Nephron (organoid): ENCODE data around the gene STEAP2.

Experiments used
- H3K27ac Mint-ChIP-seq, 3 experiments: 2 replicates each; pipeline ENCODE4 v1.8.0; 2020; ENCODE audit warnings: mixed read lengths in 3 of 3, mild to moderate bottlenecking in 2 of 3, moderate library complexity in 1 of 3
- H3K27me3 Mint-ChIP-seq: 2 replicates; pipeline ENCODE4 v1.8.0; 2021; ENCODE audit warnings: low read depth, mild to moderate bottlenecking, moderate library complexity, mixed read lengths
- H3K36me3 Mint-ChIP-seq: 2 replicates; pipeline ENCODE4 v1.8.0; 2020; ENCODE audit warnings: low read depth, mixed read lengths
- H3K4me1 Mint-ChIP-seq: 2 replicates; pipeline ENCODE4 v1.8.0; 2020; ENCODE audit warnings: mixed read lengths
- H3K4me3 Mint-ChIP-seq, 3 experiments: 2 replicates each; pipeline ENCODE4 v1.8.0; 2020; ENCODE audit warnings: mild to moderate bottlenecking in 3 of 3, mixed read lengths in 3 of 3, moderate library complexity in 2 of 3
- H3K9me3 Mint-ChIP-seq: 2 replicates; pipeline ENCODE4 v1.8.0; 2020; ENCODE audit warnings: mixed read lengths
- CTCF ChIP-seq, 3 experiments: fragments of 200-600 bp; sonication (generic); IDR thresholded peaks; one replicate each; pipeline ENCODE4 v1.5.0; 2021; ENCODE audit warnings: antibody characterized with exemption in 3 of 3; ENCODE audit not compliant: unreplicated experiment in 3 of 3

STEAP2 gene

GRCh38 chr7:90270431-90271178, 59.1 kb downstream of the STEAP2 start:
- no peaks in the 10 kb centered on the region for H3K36me3 Mint-ChIP-seq
- no peak for TF ChIP-seq CTCF (IDR thresholded peaks at IDR 0.05; ENCODE audit: unreplicated experiment in 3 of 3)
- H3K4me3 Mint-ChIP-seq: no peak overlapping the region
- H3K9me3 Mint-ChIP-seq: no peaks in the 10 kb centered on the region
- H3K27ac Mint-ChIP-seq: no peak overlapping the region
- no peaks in the 10 kb centered on the region for H3K4me1 Mint-ChIP-seq
- H3K27me3 Mint-ChIP-seq: no peaks in the 10 kb centered on the region

- Mint-ChIP-seq H3K27ac (no peak overlapping the region), H3K4me1 (no peaks in the 10 kb centered on the region), H3K4me3 (no peak overlapping the region), H3K27me3 (no peaks in the 10 kb centered on the region), H3K9me3 (no peaks in the 10 kb centered on the region), H3K36me3 (no peaks in the 10 kb centered on the region)
- no peak for TF ChIP-seq CTCF (IDR thresholded peaks at IDR 0.05; ENCODE audit: unreplicated experiment in 3 of 3)
Observed at GRCh38 chr7:90271753-90272152, 60.2 kb downstream of the STEAP2 start.

GRCh38 chr7:90272242-90272641, 60.7 kb downstream of the STEAP2 start:
- Mint-ChIP-seq H3K36me3 (no peaks in the 10 kb centered on the region), H3K4me3 (no peak overlapping the region), H3K4me1 (no peaks in the 10 kb centered on the region), H3K27me3 (no peaks in the 10 kb centered on the region), H3K9me3 (no peaks in the 10 kb centered on the region), H3K27ac (no peak overlapping the region)
- no peak for TF ChIP-seq CTCF (IDR thresholded peaks at IDR 0.05; ENCODE audit: unreplicated experiment in 3 of 3)

- H3K36me3 Mint-ChIP-seq: no peaks in the 10 kb centered on the region
- H3K27me3 Mint-ChIP-seq: no peaks in the 10 kb centered on the region
- no peaks in the 10 kb centered on the region for H3K9me3 Mint-ChIP-seq
- TF ChIP-seq CTCF (IDR thresholded peaks at IDR 0.05; ENCODE audit: unreplicated experiment in 3 of 3): no peak
- no peak overlapping the region for H3K27ac Mint-ChIP-seq
- H3K4me1 Mint-ChIP-seq: no peaks in the 10 kb centered on the region
- no peak overlapping the region for H3K4me3 Mint-ChIP-seq
Observed at GRCh38 chr7:90274161-90274560, 62.6 kb downstream of the STEAP2 start.

- Mint-ChIP-seq H3K27me3 (no peaks in the 10 kb centered on the region), H3K4me3 (no peak overlapping the region), H3K27ac (no peak overlapping the region), H3K4me1 (no peaks in the 10 kb centered on the region), H3K9me3 (no peaks in the 10 kb centered on the region), H3K36me3 (no peaks in the 10 kb centered on the region)
- no peak for TF ChIP-seq CTCF (IDR thresholded peaks at IDR 0.05; ENCODE audit: unreplicated experiment in 3 of 3)
Observed at GRCh38 chr7:90276033-90276728, 64.6 kb downstream of the STEAP2 start.
